ENCODE results near the gene OFD1.

DNA sequence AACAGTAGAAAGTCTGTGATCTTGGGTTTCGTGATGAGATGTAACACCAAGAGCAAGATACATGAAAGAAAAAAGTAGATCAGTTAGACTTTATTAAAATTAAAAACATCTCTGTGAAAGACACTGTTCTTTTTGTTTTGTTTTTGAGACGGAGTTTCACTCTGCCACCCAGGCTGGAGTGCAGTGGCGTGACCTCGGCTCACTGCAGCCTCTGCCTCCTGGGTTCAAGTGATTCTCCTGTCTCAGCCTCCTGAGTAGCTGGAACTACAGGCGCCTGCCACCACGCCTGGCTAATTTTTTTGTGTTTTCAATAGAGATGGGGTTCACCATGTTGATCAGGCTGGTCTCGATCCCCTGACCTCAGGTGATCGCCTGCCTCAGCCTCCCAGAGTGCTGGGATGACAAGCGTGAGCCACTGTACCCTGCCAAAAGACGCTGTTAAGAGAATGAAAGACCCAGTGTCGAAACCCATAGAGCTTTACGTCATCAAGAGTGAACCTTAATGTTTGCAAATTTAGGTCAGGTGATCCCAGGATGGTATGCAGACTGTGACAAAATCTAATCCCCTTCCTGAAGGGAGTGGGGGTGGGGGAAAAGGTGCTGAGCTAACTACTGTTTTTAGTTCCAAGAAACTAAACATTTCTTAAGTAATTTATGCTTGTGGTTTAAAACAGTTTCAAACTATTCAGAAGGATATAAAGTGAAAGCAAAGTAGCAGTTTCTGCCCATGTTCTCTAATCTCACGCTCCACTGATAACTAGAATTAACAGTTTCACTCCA lies 8.0 kb downstream of the OFD1 start:
- TF ChIP-seq POLR2AphosphoS5 (IDR thresholded peaks at IDR 0.05; ENCODE audit: low read depth, low read length) = no peak
- TF ChIP-seq POLR2A (IDR thresholded peaks at IDR 0.05; ENCODE audit: low read depth, low read length) = no peak
- no peak for TF ChIP-seq TAF1 (IDR thresholded peaks at IDR 0.05; ENCODE audit: borderline replicate concordance, low read depth, low read length)

Measured in GM12892 (cell line).